ENCODE data around the gene SMYD3.

- TF ChIP-seq CTCF (IDR thresholded peaks at IDR 0.05) = no peak
- TF ChIP-seq EP300 (IDR thresholded peaks at IDR 0.05) = no peak
- TF ChIP-seq POLR2AphosphoS5 (IDR thresholded peaks at IDR 0.05) = no peak
Observed at GRCh38 chr1:245991266-245991665, 515.8 kb downstream of the SMYD3 start.
